ENCODE data around the gene PRR11. TPM values are rescaled to one million over a fixed set of nuclear protein-coding genes. Genes with fewer than 3 reads are reported as not detected.
"Not testable (repeated sequence)": the region's sequence is repeated elsewhere in the genome, so short reads cannot be mapped to it uniquely, and the experiment has no call there.

PRR11 gene
- total and polyA plus RNA-seq, 2 of the 8 experiments (the other 6 are each of a cell fraction or from before 2014, with no cell fraction given), result 32.7 to 83.0 TPM

DNA sequence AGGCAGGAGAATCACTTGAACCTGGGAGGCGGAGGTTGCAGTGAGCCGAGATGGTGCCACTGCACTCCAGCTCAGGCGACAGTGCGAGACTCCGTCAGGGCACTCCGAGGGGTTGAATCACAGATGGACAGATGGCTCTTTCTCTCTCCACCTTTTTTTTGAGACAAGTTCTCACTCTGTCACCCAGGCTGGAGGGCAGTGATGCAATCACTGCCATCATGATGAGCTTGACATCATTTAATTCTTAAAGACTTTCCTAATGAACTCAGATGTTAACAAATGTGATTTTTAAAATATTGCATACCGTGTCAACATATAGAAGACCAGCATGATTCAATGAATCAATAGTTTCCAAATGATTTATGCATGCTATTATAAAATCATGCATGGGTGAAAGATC lies 68.3 kb downstream of the PRR11 start (continued):
- no peak for TF ChIP-seq SAP30 (IDR thresholded peaks at IDR 0.05; ENCODE audit: insufficient read depth, insufficient replicate concordance, low read length)
- no peak for TF ChIP-seq CEBPB (IDR thresholded peaks at IDR 0.05; ENCODE audit: low read depth, low read length)
- TF ChIP-seq ZNF274 (IDR thresholded peaks at IDR 0.05; ENCODE audit: borderline replicate concordance, extremely low read depth, low read length), result no peak
- TF ChIP-seq SIX5 (IDR thresholded peaks at IDR 0.05; ENCODE audit: low read depth, low read length), result no peak
- TF ChIP-seq KDM1A (IDR thresholded peaks at IDR 0.05; ENCODE audit: borderline replicate concordance, low read length), result no peak
- TF ChIP-seq RBBP5 (IDR thresholded peaks at IDR 0.05; ENCODE audit: borderline replicate concordance, low read depth, low read length), result no peak

DNA sequence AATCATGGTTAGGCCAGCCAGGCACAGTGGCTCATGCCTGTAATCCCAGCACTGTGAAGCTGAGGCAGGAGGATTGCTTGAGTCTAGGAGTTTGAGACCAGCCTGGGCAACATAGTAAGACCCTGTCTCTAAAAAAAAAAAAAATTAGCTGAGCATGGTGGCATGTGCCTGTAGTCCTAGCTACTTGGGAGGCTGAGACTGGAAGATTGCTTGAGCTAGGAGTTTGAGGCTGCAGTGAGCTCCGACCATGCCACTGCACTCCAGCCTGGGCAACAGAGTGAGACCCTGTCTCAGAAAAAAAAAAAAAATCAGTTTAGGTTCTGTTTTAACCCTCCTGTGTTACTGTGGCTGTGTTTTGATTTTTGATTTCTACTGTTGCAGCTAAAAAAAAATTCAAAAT lies 73.0 kb downstream of the PRR11 start:
- H3K23ac ChIP-seq (ENCODE audit: insufficient read length); H3K14ac ChIP-seq (ENCODE audit: insufficient read length); H3K27me3 ChIP-seq (replicated peaks in 1 of 4; ENCODE audit: control insufficient read depth in 3 of 4, extremely low read depth in 1 of 4, insufficient read depth in 3 of 4, low read length in 3 of 4); H3K79me2 ChIP-seq (ENCODE audit: control insufficient read depth in 1 of 2, insufficient read depth in 2 of 2, low read length in 2 of 2); H2BK15ac ChIP-seq (ENCODE audit: low read length); H3K4me1 ChIP-seq (replicated peaks in 1 of 4; ENCODE audit: control insufficient read depth in 3 of 4, insufficient read depth in 4 of 4, low read length in 3 of 4); H4K20me1 ChIP-seq (replicated peaks in 1 of 2; ENCODE audit: control insufficient read depth in 1 of 2, insufficient read depth in 2 of 2, low read length in 2 of 2); H4K5ac ChIP-seq (ENCODE audit: insufficient read length, low read depth, low read length); H3K4me2 ChIP-seq (ENCODE audit: insufficient read depth in 1 of 2, low read depth in 2 of 2, low read length in 2 of 2); H3K56ac ChIP-seq (replicated peaks; ENCODE audit: insufficient read length, low read depth, low read length); H3K36me3 ChIP-seq (ENCODE audit: control insufficient read depth in 2 of 4, insufficient read depth in 4 of 4, low read length in 3 of 4); H3K79me1 ChIP-seq (ENCODE audit: low read depth, low read length); H3K9ac ChIP-seq (replicated peaks in 1 of 4; ENCODE audit: extremely low read depth in 1 of 4, low read depth in 3 of 4, low read length in 3 of 4); H2AK5ac ChIP-seq (ENCODE audit: low read depth, low read length); H3K18ac ChIP-seq (ENCODE audit: extremely low read depth, low read length); H2BK120ac ChIP-seq (replicated peaks; ENCODE audit: low read depth, low read length); H3K27ac ChIP-seq (ENCODE audit: low read depth, low read length); H2BK12ac ChIP-seq (ENCODE audit: low read depth, low read length); H4K91ac ChIP-seq (replicated peaks; ENCODE audit: insufficient read length, low read length); H4K8ac ChIP-seq (ENCODE audit: extremely low read depth, insufficient read depth, low read length); H3K4ac ChIP-seq (replicated peaks; ENCODE audit: insufficient read length, low read depth, low read length); H2AFZ ChIP-seq (ENCODE audit: low read length); H3K23me2 ChIP-seq (ENCODE audit: low read depth, low read length); H2BK20ac ChIP-seq (ENCODE audit: low read length); H2BK5ac ChIP-seq (ENCODE audit: low read depth, low read length); H3K4me3 ChIP-seq (ENCODE audit: extremely low read depth in 1 of 4, insufficient read depth in 2 of 4, low read depth in 3 of 4, low read length in 4 of 4); H3K9me3 ChIP-seq (ENCODE audit: insufficient read depth in 2 of 2, low read depth in 1 of 2, low read length in 1 of 2); FAIRE-seq: not testable (repeated sequence)
- ChIA-PET CTCF (ENCODE audit: partially characterized antibody) (interaction anchor here (0.6 kb wide), 2 partner anchors 9 to 640 kb away, joined by 3 to 6 read pairs; no protein-coding TSS in a partner anchor), POLR2A (ENCODE audit: partially characterized antibody) (interaction anchor here (0.6 kb wide), 1 partner anchor 18 kb away, joined by 3 read pairs; no protein-coding TSS in a partner anchor)
- peak in 1 of 2 experiments; percentile 3 for DNase-seq (ENCODE audit: low read depth in 1 of 2, low spot score in 2 of 2)
- 100% methylated on average over 1 of the region's 1 CpG; no CpG with 5 or more reads in 1 of the 2 experiments for WGBS, 2 experiments (ENCODE audit: extremely low coverage in 1 of 2, insufficient coverage in 1 of 2, insufficient read length in 1 of 2, insufficient replicate concordance in 2 of 2, low coverage in 1 of 2, low lambda C conversion rate in 2 of 2, missing lambda C conversion rate in 1 of 2)

Measured in H1 (cell line).